Glomerular endothelial cell (primary cell): Measurements from ENCODE around the gene KCNH1. TPM values are rescaled to one million over a fixed set of nuclear protein-coding genes. Genes with fewer than 3 reads are reported as not detected.
"Not testable (repeated sequence)": the region's sequence is repeated elsewhere in the genome, so short reads cannot be mapped to it uniquely, and the experiment has no call there.

Experiments used
- DNase-seq: peaks from one replicate; pipeline ENCODE4 v3.0.0-alpha.2; 2011; ENCODE audit warnings: low read depth, low spot score; ENCODE audit errors: extremely low read depth
- total RNA-seq: library from RNA; depleted of rRNA; stranded (reverse); fragments of >200 nt; gene quantifications from 2 replicates; pipeline ENCODE4 v1.2.3, GENCODE V29; 2015

KCNH1 gene
- total RNA-seq, 1 donor from 2014 or later, result 0.06 TPM

DNA sequence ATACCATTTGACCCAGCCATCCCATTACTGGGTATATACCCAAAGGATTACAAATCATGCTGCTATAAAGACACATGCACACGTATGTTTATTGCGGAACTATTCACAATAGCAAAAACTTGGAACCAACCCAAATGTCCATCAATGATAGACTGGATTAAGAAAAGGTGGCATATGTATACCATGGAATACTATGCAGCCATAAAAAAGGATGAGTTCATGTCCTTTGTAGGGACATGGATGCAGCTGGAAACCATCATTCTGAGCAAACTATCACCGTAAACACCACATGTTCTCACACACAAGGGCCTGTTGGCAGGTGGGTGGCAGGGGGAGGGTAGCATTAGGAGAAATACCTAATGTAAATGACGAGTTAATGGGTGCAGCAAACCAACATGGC lies 472.4 kb downstream of the KCNH1 start:
- not testable (repeated sequence) for DNase-seq

DNA sequence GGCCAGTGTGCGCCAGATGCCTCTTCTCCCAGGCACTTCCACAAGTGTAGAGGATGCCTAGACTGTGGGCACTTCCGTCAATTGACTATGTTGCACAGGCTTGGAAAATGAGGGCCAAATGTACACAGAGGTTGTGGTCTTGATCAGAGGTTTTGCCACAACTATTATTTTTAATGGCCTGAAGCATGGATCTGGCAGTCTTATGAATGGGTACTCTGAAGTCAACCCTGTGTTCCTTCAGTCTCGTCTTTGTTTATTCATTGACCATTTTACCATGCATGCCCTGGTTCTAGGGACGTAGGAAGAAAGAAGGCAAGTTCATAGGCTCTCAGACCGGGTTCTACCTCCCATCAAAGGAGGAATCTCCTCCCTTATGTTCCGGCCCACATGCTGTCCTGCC lies 476.1 kb downstream of the KCNH1 start:
- no peak for DNase-seq

DNA sequence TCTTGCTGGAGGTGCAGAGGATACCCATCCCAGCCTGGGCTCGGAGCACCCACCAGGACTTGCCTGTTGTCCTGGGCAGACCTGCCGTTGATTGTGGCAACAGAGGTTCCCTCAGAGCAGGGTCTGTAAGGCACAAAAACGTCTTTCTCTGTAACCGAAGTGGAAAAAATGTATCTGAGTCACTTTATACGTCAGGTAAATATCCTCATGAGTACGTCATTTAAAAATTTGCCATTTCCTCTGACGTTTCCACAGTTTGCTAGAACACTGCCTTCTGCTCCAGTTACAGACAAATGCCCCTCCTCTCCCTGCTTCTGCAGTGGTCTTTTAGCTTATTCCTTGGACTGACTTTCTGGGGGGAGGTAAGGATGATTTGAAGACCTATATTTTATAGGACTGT lies 478.4 kb downstream of the KCNH1 start:
- DNase-seq, result no peak

DNA sequence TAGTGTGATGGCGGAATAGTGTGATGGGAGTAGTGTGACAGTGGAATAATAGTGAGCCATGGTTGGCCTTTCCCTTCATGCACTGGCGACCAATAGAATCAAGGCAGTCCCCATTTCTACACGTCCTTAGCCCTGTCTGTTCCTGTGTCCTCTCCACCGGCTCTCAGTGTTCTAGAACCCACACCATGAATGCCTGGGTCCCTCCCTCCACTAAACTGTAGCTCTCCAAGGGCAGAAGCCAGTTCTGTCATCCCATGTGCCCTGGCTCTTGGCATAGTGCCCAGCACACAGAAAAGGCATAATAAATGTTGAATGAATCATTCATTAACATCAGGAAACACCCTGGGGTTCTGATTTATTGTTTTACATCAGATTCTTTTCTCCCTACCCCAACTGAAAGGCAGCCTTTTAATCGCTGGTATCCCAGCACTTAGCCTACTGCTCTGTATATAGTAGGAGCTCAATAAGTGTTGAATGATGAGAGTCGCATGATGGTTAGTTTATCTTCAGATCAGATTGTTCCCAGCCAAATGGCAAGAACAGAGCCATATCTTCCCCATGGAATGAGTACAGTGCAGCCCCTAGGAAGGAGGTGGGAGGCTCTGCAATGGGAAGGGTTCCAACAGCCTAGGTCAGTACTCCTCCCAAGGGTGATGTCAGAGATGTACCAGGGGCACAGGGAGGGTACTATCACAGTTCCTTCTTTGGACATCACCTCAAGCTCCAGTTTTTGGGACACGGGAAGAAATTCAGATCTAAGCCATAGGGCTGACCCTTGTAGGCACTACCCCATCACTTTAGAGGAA lies 479.6 kb downstream of the KCNH1 start:
- no peak for DNase-seq

DNA sequence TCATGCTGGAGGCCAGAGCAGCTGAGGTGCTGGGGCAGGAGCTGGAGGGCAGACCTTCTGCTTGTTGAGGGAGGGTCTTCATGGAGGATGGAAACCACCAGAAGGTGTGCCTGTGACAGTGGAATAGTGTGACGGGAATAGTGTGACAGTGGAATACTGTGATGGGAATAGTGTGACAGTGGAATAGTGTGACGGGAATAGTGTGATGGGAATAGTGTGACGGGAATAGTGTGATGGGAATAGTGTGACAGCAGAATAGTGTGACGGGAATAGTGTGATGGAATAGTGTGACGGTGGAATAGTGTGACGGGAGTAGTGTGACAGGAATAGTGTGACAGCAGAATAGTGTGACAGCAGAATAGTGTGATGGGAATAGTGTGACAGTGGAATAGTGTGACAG lies 480.2 kb downstream of the KCNH1 start:
- DNase-seq, result no peak

DNA sequence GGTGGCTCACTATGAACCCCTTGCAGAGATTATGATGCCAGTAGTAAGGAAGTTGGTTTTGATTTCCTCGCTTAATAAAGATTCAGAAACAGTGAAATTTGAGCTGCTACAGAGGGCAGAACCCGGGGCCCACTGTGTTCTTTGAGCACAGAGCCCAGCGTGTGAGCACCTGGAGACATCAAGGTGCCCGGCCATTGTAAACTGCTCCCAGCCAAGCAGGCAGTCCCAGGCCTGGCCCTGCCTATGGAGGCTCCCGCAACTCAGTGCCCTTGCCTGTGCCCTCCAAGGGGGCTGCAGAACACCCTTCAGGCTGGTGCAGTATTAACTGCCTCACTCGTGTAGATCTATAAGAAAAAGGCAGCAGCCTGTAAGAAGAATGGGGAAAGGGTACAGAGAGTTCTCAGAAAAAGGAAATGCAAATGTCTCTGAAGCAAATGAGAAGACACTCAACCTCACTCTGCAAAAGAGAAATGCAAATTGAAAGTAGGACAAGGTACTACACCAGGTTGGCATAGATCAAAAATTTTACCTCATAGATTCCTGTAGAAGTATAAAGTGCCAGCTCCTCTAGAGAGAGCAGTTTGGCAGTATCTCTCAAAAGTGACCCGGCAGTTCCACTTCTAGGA lies 481.5 kb downstream of the KCNH1 start:
- DNase-seq, result no peak

DNA sequence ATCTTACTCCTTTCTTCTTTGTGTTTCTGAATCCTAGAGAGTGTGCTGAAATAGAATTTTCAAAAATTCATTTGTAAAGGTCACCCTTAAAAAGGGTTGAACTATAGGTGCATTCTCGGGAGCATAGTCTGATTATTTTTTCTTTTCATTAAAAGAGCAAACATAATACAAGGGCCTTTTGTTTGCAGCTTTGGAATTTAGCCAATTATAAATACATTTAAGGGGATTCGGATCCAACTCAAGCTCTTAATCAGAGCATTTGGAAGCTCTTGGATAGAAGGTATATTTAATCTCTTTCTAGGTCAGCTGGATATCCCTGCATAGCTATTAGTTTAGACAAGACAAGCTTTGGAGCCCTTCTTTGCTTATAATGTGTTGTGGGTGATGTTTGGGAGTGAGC lies 483.5 kb downstream of the KCNH1 start:
- DNase-seq, result no peak

DNA sequence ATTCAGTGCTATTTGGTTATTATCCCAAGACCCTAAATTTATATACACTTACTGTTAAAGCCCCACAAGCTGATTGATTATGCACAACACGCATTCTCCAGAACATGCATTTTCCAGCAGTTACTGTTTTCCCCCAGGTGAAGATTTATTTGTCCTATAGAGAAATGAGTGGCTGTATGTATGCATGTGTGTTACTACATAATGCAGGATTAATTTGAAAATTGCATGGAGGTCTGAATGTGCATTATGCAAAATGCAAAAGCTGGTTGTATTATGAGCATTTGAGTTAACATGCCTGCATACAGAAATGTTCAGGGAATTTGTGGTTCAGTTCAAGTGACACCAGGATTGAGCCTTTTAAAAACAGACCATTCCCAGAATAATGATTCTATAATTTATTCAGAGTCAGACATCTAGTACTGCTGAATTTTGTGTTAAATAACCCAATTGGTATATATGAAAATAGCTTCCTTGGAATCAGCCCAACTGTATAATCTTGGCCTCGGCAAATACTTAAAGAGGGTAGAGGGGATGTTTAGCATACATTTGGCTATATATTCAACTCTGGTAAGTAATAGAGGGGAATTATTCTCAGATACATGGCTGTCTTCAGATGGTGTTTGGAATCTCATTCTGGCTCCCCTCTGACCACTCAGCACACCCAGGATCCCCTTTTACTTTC lies 485.2 kb downstream of the KCNH1 start:
- no peak for DNase-seq

DNA sequence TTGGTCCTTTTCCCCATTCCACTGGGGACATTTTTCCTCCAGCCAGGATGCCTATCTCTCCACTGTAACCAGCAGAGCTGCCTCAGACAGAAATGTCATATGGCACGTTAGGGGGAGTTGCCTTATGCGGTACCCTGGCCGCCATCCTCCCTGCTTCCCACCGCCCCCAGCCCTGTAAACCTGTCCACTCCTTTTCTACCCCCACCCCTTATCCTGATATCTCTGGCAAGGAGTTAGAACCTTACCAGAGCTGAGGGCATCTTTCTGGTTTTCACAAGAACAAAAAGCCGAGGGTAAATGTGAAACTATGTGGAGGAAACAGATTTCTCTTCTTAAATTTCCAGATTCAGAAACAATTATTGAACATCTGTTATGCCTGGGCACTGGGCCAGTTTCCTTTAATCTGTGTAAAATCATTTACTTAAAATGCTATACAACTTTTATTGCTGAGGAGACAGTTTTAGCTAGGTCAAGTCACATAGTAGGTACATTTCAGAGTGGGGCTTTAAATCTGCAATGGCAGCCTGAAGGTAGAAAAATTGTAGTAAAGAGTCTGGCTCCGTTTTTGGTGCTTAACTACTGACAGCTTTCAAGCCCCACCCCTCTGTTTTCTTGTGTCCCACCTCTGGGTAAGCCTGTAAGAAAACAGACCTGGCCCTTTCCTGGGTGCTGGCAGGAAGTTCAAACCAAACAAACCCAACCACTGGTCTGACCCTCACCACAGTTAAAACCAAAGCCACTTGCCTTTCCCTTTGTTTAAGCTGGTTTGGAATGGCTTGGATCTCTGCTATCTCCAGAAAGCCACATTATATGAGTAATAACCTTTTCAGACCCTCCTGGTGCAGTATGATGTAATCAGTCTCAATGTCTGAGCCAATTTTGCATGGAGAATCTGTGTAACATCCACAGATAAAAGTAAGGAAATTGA lies 486.3 kb downstream of the KCNH1 start:
- no peak for DNase-seq

DNA sequence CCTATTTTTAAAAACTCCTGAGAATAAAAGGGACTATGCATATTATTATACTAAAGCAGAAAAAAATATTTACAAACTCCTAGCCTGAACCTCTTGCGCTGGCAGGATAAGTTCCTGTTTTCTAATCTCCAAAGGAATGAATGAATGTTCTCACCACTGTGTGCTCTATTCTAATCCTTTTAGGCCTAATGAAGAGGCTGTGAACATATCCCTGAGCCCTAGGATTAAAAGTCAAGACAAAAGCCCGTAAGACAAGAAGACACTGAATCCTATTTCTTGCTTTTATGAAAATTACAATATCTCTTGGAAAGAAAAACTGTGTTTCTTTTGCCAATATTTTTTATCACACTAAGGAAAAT lies 487.7 kb downstream of the KCNH1 start:
- DNase-seq, result no peak

DNA sequence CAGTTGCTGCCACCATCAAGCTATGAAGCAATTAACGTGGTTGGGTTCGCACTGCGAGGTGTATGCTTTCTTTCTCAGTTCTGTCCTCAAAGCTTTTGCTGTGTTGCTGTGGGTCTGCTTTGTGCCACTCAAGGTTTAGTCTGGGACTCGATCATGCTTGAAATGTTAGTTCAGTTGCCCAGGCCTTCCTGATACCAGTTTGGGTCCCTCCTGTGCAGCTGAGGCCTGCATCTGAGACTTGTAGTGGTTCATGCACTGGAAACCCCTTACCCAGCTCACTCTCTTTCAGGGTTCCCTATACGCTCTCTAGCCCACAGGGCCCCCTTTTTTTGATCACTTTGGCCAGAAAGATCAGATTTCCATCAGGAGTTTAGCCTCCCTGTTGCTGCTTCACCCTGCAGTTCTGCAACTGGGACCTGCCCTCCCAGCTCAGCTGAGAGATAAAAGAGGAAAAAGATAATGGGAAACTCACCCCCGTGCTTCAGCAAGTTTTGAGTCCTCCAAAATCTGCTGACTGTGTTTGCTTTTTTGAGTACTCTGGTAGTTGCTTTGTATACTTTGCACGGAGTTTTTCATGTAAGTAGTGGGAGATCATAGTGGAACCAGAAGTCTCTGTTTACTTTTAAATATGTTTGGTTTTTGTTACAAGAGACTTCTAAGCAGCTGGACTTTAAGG lies 488.2 kb downstream of the KCNH1 start:
- DNase-seq, result no peak

DNA sequence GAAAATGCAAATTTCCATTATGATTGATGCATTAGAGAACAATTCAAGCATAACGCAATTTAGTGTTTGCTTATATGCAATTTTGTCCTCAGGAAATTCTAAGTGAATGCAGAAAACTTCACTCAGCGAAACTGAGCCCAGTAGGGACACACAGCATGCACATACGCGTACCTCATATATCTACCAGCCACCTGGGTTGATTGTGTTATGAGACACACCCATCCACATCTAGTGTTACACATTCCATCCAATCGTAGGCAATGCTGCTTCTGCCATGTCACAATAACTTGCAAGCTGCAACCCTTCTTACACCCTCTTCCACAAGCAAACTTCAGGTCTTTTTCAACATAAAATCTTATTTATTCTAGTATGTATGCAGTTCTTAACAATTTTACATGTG lies 492.4 kb downstream of the KCNH1 start:
- DNase-seq, result no peak

DNA sequence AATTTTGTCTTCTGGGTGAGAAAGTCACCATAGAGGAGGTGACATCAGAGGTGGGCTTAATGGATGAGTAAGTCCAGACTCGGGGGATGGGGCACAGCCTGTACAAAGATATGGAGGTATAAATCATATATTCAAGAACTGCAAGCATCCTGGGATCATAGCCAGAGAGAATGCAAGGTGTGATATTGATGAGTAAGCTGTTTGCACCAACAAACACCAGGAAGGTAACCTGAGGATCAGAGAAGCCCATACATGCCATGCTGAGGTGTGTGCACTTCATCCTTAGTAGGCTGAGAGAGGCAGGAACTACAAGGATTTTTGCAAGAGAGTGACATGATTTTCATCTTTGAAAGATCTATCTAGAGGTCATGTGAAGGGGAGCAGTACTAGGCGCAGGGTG lies 498.8 kb downstream of the KCNH1 start:
- DNase-seq, result no peak

DNA sequence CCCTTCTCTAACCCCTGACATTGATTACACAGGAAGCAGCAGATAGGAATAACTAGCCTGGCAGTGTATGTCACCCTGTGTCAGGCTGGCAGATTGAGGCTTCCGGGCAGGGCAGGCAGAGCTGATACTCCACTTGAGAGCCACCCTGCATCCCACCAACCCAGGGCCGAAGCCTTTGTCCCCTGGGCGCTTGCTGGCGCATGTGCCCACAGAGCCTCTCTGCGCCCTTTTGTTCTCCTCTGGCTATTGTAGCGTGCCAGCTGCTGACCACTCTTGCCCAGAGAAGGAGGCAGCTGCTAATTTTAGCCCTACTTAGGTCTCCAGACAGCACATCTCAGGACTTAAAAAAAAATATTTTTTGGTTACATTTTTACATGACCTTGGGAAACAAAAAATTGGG lies 500.3 kb downstream of the KCNH1 start:
- no peak for DNase-seq

DNA sequence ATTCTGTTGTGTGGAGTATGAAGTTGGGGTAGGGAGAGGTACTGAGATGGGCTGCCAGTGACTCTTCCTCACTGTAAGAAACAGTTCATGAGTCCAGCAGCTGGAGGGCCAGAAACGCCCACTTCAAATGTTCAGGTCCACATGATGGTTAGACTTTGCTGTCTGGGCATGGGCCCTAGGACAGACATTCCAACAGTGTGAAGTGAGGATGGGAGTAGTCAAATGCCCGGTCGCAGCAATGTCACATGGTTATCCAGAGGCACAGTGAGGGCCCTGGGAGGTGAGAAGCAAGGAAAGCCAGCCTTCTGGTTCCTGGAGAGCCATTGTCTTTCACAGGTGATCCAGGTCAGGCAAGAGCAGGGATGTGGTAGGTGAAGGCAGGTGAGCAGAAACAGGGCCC lies 500.8 kb downstream of the KCNH1 start:
- DNase-seq, result no peak

DNA sequence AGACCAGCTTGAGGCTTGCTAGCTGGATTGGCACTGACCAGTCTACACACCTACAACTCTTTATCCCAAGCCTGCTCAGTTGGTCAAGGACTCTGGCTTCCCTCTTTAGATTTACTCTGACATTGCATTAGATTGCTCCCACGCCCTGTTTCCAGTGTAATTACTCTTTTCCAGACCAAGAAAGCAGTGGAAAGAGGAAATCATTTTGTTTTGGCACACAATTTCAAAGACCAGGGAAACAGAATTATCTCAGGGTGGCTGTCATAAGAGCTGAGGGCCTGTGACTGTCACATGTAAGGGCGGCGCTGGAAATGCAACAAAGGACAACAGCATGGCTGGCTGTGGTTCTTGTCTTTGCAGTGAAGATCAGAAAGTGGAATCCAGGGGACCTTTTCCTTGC lies 502.5 kb downstream of the KCNH1 start:
- no peak for DNase-seq

DNA sequence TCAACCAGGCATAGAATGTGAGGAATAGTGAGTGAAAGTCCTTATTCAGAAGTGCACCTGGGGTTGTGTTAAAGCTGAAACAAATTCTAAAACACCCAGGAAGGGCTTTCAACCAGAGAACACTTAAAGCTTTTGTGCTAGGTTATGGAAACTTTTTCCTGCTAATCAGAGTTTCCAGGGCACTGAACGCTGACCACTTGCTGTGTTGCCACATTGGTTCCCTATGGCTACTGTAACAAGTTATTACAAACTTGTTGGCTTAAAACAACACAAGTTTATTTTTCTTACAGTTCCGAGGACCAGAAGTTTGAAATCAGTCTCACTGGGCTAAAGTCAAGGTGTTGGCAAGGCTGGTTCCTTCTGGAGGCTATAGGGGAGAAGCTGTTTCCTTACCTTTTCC lies 504.7 kb downstream of the KCNH1 start:
- DNase-seq, result no peak

DNA sequence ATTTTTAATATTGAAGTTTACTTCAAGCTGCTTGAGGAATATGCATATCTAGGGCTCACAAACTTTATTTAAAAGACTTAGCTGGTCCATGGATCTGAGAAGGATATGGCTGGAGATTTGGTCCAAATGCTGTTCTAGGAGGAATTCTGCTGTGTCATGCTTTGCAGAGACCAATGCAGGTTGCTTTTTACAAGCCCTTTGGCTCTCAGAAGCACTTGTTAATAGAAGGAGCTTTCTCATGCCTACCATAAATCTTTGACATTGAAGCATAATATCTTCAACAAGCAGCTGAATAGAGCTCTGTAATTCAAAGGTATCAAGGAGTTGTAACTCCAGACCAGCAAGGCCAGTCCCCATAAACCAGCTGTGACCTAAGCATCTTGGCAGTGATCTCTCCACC lies 506.2 kb downstream of the KCNH1 start:
- no peak for DNase-seq
